Astrocyte of the cerebellum (primary cell): ENCODE measurements around the gene GARNL3.

Experiments
- DNase-seq: peaks from one replicate; pipeline ENCODE4 v3.0.0-alpha.2; 2011; ENCODE audit warnings: low read depth
- H3K4me3 ChIP-seq: 2 replicates; pipeline ENCODE4 v1.5.1; 2011; ENCODE audit warnings: mild to moderate bottlenecking, low read depth, low read length, moderate library complexity
- in situ Hi-C: cut with HindIII; loops from 2 replicates; pipeline ENCODE4 v1.10.0; 2017; ENCODE audit warnings: low sequenced_read_pairs
- TF ChIP-seq, protein P1 (sequence below): IDR thresholded peaks from 2 replicates; pipeline ENCODE4 v1.5.1; 2012; ENCODE audit warnings: low read length, low read depth, moderate library complexity, mild to moderate bottlenecking; ENCODE audit errors: missing control alignments

Gene GARNL3

DNA sequence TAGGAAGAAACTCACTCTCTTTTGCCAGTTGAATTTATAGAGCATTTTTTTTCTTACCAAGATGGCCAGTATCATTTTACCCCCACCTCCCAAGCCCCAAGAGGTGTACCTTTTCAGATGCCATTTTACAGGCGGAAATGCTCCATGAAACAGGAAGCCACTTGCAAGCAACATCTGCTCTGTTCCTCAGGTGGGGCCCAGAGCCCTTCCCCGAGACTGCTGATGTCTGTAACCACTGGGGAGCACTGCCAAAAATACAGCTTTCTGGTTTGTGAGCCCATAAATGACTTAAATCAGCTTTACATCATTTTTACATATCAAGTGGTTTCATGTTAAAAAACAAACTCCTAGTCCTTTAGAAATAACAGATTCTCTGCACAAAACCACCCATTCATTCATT is 42.9 kb upstream of the GARNL3 start:
- in situ Hi-C loops: no loop called here
- H3K4me3 ChIP-seq: no peak overlapping the region
- no peak for DNase-seq
- TF ChIP-seq, protein P1, sequence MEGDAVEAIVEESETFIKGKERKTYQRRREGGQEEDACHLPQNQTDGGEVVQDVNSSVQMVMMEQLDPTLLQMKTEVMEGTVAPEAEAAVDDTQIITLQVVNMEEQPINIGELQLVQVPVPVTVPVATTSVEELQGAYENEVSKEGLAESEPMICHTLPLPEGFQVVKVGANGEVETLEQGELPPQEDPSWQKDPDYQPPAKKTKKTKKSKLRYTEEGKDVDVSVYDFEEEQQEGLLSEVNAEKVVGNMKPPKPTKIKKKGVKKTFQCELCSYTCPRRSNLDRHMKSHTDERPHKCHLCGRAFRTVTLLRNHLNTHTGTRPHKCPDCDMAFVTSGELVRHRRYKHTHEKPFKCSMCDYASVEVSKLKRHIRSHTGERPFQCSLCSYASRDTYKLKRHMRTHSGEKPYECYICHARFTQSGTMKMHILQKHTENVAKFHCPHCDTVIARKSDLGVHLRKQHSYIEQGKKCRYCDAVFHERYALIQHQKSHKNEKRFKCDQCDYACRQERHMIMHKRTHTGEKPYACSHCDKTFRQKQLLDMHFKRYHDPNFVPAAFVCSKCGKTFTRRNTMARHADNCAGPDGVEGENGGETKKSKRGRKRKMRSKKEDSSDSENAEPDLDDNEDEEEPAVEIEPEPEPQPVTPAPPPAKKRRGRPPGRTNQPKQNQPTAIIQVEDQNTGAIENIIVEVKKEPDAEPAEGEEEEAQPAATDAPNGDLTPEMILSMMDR: no peak

DNA sequence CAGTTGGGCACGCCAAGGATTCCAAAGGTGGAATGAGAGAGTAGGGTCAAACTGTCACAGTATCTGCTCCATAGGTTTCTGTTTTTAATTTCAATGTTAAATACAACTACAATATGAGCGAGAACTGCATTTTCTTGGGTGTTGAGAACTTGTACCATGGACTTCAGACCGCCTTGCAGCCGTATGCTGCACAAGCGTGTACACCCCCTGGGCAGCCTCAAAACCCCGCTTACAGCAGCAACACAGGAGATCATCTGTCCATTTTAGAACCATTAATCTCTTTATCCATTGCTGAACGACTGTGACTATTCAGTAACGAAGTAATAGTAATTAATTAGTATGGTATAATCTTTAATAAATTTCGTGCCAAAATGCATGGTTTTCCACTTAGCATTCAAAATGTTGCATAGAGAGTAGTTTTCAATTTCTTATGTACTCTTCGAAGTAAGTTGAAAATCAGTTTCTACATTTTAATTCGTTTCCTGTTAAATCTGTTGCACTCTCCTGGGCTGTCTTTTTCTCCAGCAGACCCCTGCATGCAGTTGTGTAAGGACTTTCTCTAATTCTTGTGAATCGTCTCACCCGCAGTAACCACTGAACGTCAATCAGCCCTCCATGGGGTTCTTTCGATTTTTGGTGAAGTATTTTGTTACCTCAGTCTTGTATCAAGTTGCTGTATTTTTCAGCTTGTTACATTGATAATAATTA is 42.0 kb upstream of the GARNL3 start:
- no peak for DNase-seq
- no peak overlapping the region for H3K4me3 ChIP-seq
- TF ChIP-seq, protein P1: no peak
- in situ Hi-C loops: no loop called here

DNA sequence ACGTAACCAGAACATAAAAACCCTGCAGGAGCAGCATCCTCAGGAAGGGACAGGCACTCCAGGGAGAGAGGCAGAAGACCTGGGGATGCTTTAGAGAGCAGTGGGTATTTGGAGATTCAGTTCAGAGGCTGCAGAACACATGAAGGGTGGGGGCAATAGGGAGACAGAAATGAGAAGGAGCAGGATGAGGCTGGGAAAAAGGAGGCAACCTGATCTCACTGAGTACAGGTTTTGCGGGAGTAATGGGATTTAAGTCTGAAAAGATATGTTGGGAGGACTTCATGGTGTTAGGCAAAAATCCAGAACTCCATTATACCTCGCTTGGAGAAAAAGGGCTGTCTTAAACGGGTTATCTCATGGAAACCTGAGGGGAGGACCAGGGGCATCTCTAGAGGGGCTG is 41.3 kb upstream of the GARNL3 start:
- no peak for DNase-seq
- in situ Hi-C loops: no loop called here
- H3K4me3 ChIP-seq: no peak overlapping the region
- TF ChIP-seq, protein P1: no peak

DNA sequence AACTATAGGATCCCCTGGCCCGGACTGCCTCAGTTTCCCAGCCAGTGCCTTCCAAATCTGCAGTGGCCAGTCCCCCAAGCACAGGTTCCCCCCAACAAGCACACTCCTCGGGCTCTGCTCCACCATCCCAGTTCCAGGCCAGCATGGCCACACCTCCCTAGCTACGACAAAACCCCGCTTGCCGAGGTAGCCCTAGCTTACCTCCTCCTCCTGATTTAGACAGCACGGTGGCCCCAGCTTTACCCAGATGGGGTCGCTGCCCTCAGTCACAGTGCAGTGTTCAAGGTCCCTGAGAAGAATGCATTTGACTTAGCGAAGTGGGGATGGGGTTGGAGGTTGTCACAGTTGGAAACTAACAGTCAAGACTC is 40.8 kb upstream of the GARNL3 start:
- DNase-seq: no peak
- TF ChIP-seq, protein P1: no peak
- in situ Hi-C loops: no loop called here
- H3K4me3 ChIP-seq: peak overlapping the region; percentile 47

DNA sequence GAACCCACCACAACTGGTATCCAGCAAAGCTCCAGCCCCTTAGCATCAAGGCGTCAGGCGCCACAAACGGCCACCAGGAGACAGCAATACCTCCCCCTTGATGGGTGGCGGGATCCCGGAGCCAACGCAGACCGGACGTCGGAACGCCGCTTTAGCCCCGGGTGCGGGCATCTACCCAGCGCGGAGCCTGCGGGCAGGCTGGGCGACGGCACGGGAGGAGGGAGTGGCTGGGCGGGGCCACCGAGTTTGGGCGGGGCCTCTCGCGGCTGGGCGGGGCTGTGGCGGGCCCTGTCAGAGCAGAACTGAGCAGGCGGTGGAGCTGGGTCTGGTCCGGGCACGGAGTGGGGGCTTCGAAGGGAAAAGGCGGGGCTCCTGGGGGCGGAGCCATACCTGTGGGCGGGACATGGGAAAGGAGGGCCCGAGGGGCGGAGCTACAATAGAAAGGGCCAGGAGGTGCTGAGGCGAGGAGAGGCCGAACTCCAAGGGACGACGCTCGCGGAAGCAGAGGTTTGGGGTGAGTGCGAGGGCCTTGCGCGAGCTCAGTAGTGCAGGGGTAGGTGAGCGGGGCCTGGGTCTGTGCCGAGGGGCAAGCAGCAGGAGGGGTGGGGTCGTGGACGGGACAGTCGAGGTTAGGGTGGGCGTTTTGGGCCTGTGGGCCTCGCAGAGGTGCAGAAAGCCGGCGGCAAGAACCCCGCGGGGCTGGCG is 40.2 kb upstream of the GARNL3 start:
- TF ChIP-seq, protein P1: peak; percentile 32
- peak overlapping the region; percentile 47 for H3K4me3 ChIP-seq
- in situ Hi-C loops: no loop called here
- DNase-seq: peak; percentile 34

DNA sequence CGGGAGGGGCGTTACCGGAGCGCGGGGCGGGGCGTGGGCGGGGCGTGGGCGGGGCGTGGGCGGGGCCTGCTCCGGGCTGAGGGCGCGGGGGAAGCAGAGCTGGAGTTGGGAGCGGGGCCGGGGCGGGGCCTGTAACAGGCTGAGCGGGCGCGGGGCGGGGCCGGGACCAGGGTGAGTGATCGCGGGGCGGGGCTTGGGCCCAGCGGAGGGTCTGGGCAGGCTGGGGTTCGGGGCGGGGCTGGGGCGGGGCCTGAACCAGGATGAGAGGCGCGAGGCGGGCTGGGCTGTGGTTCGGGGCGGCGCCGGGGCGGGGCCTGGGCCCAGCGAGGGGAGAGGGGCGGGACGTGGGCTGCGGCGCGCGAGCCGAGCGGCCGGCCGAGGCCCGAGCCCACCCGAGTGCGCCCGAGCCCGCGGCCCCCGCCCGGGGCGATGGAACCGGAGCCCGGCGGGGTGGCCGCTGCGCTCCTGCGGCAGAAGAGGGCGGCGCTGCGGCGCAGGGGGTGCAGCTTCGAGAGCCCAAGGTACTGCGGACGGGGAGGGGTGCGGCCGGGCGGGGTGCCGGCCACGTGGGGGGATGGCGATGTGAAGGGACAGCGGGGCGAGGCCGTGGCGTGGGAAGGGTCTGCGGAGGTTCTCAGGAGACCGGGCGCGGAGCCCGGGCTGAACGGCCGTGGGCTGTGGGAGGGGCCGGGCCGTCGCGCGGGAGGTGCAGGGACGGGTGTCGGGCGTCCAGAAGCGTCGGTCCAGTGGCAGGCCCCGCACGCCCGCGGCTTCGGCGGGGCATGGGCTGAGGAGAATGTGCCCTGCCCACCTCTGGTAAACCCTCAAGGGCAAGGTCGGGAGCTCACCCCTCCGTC is 39.5 kb upstream of the GARNL3 start:
- DNase-seq: peak; percentile 70
- H3K4me3 ChIP-seq: peak overlapping the region; percentile 57
- in situ Hi-C loops: no loop called here
- TF ChIP-seq, protein P1: no peak
